Spleen (tissue), 7 donors: ENCODE data around the gene PPP1R9A.

Experiments
- CTCF ChIP-seq, 11 experiments: fragments of 200-600 bp in 7 of 11; fragments of 450-650 bp in 4 of 11; sonication (generic) in 4 of 11; IDR thresholded peaks in 8 of 11; conservative IDR thresholded peaks in 3 of 11; 1 replicate in 7 of 11; 2 replicates in 4 of 11; pipeline versions ENCODE4 v1.4.0 to v1.8.0; 2016 to 2021; ENCODE audit warnings: antibody characterized with exemption in 11 of 11, inconsistent platforms in 4 of 11, mild to moderate bottlenecking in 1 of 11
- POLR2A ChIP-seq, 3 donors: fragments of 450-650 bp; IDR thresholded peaks; one replicate each; pipeline ENCODE4 v1.5.1; 2017; ENCODE audit warnings: antibody characterized with exemption in 3 of 3, mild to moderate bottlenecking in 1 of 3
- POLR2AphosphoS5 ChIP-seq, 3 donors: sonication (generic); formaldehyde crosslinking; IDR thresholded peaks; one replicate each; pipeline ENCODE4 v1.5.1; 2017; ENCODE audit warnings: antibody characterized with exemption in 3 of 3
- donor health status: DM: no; HTN: no; CAD: no; lungs with moderate emphysema.
- donor health status: DM: no; HTN: no; CAD: no.
- donor health status: DM: no; HTN: no; CAD: no.

GRCh38 chr7:95056107-95056739 is 148.8 kb downstream of the PPP1R9A start:
- TF ChIP-seq POLR2AphosphoS5 (IDR thresholded peaks at IDR 0.05) (no peak), CTCF (IDR thresholded peaks at IDR 0.05 in 8 of 11, conservative IDR thresholded peaks at IDR 0.05 in 3 of 11) (no peak), POLR2A (IDR thresholded peaks at IDR 0.05) (no peak)
